GM19240 (cell line): ENCODE results near the gene SLC12A7.
"Not testable (repeated sequence)": the region's sequence is repeated elsewhere in the genome, so short reads cannot be mapped to it uniquely, and the experiment has no call there.

Experiments used
- DNase-seq: peaks from one replicate; pipeline ENCODE4 v3.0.0; 2011; ENCODE audit warnings: low spot score; ENCODE audit not compliant: insufficient read length

Gene SLC12A7

GRCh38 chr5:1097381-1097987, 14.4 kb downstream of the SLC12A7 start:
- no peak for DNase-seq

DNA sequence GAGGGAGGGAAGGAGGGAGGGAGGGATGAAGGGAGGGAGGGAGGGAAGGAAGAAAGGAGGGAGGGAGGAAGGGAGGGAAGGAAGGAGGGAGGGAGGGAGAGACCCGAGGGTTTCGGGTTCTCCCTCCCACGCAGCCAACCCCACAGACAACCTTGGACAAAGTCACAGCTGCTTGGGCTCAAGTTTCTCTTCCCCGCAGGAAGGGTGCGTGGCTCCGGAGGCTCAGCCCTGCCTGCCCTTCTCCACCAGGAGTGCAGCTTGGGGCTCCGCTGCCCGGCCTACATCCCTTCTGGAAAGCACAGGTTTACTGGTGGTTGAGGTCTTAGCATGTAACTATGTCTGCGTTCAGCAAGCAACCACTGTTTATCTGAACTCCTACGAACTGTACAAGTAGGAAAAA, 15.0 kb downstream of the SLC12A7 start:
- no peak for DNase-seq

- no peak for DNase-seq
These were observed 15.9 kb downstream of the SLC12A7 start for GRCh38 chr5:1095990-1096363.

GRCh38 chr5:1095302-1095989, 16.4 kb downstream of the SLC12A7 start:
- DNase-seq, result no peak

DNA sequence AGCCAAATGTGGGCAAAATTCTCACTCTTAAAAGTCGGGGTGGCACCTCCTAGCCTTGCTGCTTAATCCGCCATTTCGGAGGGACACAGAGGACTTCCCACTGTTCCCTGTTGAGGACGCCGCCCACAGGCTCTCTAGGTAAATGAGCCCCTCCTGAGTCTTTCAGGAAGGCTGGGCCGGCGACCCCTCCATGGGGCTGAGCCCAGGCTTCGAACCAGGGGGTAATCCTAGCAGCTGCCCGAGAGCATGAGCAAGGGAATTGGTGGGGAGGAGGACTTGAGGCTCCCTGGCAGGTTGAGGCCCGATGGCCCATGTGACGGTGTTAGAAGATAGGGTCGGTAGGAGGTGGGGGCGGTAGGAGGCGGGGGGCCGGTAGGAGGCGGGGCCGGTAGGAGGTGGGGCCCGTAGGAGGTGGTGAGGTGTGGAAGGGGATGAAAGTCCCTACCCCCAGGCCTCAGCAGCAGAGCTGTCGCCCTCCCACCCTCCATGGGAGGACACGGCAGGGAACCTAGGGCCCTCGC, 17.1 kb downstream of the SLC12A7 start:
- DNase-seq, result no peak

DNA sequence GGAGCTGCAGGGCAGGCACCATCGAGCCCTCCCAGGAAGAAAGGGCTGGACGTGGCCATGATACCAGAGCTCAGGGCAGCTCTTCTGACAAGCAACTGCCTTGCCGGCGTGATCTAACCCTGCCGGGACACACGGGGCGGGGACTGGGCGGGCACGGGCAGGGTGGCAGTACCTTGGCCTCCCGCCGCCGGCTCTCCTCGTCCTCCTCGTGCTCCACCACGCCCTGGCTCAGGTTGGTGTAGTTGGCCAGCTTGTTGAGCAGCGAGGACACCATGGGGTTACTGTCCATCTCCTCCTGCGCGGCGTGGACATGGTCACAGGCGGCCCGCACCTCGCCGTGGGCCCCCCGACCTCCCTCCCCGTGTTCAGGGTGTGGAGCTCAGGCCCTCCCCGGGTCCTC, 18.5 kb downstream of the SLC12A7 start:
- DNase-seq, result no peak

DNA sequence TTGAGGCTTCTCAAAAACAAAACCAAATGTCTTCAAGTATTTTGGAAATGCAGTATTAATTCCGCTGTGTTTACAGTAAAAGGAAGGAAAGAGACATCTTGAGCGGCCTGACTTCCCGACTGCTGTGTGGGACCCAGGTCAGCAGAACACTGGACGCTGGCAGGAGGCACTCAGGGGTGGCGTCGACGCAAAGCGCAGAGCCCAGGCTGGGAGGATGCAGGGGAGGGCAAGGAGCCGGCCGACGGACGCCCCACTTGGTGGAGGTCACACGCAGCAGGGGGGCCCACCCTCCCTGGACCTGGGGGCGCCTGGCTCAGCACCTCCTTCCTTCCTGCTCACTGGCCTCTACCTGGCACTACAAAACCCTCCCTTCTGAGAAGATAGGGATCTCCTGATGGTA, 19.7 kb downstream of the SLC12A7 start:
- DNase-seq, result no peak

- no peak for DNase-seq
These were observed 20.2 kb downstream of the SLC12A7 start for GRCh38 chr5:1091632-1092031.

DNA sequence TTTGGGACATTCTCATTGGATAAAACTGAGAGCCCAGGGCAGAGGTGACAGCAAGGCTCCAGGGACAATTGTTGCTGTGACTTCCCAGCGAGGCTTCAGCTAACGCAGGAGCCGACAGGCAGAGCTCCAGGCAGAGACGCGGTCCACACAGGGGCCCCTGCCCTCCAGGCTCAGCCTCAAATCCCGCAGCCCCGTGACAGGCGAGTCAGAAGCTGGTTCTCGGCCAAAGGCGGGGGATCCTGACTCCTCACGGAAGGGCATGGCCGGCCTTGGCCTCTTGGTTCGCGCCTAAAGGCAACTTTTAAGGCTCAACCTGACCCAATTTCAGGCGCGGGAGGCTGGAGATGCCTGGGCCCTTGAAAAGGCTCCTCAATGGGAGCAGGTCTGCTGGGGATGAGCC, 21.3 kb downstream of the SLC12A7 start:
- DNase-seq, result no peak

- DNase-seq, result no peak
These were observed 22.2 kb downstream of the SLC12A7 start for GRCh38 chr5:1089621-1090040.

DNA sequence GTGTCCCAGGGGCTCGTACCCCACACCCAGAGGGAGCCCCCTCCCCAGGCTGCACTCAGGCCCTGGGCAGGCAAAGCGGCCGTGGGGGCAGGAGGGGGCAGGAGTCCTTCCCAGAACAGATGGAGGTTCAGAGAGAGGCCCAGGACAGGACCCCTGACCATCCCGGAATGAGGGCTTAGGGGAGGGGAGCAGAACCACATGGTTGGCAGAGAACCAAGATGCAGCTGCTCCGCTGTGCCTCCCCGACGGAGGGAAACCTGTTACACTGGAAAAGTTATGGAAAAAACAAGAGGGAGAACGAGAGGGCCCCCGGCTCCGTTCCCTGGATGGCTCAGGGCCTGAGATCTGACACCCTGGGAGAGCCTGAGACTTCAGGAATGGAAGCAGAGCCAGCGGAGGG, 22.7 kb downstream of the SLC12A7 start:
- DNase-seq, result no peak

- DNase-seq, result no peak
These were observed 23.1 kb downstream of the SLC12A7 start for GRCh38 chr5:1088726-1089125.

GRCh38 chr5:1088031-1088430, 23.8 kb downstream of the SLC12A7 start:
- DNase-seq, result no peak

DNA sequence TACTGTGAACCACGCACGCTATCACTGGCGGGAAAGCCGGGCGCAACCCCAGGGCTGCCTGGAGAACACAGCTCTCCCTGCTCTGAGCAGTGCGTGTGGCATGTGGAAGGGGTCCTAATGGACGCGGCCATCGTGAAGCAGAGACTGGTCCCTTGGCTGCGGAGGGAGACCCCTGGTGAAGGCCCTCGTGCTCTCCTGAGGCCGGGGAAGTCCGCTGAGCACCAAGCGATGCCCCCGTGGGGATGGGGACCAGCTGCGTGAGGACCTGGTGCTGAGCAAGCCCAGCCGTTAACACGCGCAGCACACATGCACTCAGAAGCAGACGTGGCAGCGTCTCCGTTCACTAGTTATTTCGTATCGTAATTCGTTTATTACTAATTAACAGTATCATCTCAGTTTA, 24.4 kb downstream of the SLC12A7 start:
- no peak for DNase-seq

GRCh38 chr5:1086871-1087270, 25.0 kb downstream of the SLC12A7 start:
- DNase-seq, result no peak

GRCh38 chr5:1086137-1086536, 25.7 kb downstream of the SLC12A7 start:
- DNase-seq, result no peak

DNA sequence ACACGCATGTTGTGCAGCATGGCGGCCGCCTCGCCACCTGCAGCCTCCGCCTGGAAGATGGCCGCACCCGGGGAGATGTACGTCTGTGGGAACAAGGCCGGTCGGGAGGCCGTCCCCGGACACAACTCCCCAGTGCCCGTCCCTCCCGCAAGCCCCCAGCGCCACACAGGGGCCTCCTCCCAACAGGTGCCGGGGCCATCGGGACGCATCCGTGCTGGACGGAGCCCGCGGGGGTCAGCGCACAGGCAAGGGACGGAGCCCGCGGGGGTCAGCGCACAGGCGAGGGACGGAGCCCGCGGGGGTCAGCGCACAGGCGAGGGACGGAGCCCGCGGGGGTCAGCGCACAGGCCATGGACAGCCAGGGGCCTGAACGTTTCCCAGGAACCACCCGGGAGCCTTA, 26.5 kb downstream of the SLC12A7 start:
- DNase-seq, result no peak

DNA sequence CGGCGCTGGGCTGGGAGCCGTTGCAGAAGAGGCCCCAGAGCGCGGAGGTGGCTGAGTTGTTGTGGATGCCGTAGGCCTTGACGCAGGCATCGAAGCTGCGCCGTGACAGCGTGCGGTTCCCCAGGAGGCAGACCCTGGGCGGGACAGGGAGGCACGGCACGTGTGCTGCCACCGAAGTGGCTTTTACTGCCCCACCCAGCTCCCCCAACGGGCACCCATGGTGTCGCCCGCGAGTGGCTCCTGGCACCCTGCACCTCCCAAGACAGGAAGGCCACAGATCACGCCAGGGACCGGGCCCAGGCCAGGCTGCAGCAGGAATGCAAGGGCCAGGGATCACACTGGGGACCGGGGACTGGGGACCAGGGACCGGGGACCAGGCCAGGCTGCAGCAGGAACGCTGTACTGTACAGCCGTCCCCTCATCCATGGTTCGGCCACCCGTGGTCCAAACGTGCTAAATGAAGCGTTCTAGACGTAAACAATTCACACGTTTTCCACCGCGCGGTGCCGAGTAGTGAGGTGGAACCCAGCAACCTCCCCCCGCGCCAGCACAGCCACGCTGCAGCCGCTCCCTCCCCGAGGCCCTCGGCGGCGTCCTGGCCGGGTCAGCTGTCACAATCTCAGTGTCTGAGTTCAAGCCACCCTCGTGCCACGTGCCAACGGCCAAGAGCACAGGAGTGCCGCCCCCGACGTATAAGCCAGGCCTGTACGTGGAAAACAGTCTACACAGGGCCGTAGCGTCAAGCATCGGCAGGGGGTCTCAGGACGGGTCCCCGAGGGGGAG, 27.8 kb downstream of the SLC12A7 start:
- DNase-seq, result no peak

DNA sequence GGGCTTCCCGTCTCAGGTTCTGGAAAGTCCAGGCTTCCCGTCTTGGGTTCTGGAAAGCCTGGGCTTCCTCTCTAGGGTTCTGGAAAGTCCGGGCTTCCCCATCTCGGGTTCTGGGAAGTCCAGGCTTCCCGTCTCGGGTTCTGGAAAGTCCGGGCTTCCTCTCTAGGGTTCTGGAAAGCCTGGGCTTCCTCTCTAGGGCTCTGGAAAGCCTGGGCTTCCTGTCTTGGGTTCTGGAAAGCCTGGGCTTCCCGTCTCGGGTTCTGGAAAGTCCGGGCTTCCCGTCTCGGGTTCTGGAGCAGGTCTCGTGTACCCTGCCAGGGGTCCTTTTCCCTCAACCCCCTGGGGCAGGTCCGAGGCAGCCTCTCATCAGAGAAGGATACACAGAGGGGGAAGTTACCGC, 28.8 kb downstream of the SLC12A7 start:
- not testable (repeated sequence) for DNase-seq

GRCh38 chr5:1081519-1081918, 30.3 kb downstream of the SLC12A7 start:
- DNase-seq, result no peak

GRCh38 chr5:1080432-1080831, 31.4 kb downstream of the SLC12A7 start:
- no peak for DNase-seq

- no peak for DNase-seq
These were observed 31.9 kb downstream of the SLC12A7 start for GRCh38 chr5:1079961-1080360.
